NCI-H82 treated with DMSO at 0.1 percent for 48 hours (cell line): Measurements from ENCODE around the gene DGLUCY.

Experiments
- DNase-seq: peaks from one replicate; lab custom pipeline; 2025; ENCODE audit not compliant: unreplicated experiment; lab: John Stamatoyannopoulos, UW

The DGLUCY gene

DNA sequence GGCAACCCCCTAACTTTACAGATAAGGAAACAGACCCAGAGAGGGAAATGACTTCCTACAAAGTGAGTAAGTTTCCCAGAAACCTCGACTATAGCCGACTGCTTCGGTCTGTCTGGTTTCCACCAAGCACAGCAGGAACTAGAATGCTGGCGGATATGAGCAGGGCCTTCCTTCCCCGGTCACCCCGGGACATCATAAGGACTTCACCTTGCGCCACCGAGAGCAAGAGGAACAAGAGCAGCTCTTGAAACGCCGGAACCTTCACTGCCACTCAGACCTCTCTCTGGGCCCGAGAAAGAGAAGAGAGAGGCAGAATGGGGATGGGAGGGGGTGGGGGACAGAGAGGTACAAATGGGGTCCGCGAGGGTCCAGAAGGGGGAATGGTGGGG lies 160.0 kb downstream of the DGLUCY start:
- no peak for DNase-seq

DNA sequence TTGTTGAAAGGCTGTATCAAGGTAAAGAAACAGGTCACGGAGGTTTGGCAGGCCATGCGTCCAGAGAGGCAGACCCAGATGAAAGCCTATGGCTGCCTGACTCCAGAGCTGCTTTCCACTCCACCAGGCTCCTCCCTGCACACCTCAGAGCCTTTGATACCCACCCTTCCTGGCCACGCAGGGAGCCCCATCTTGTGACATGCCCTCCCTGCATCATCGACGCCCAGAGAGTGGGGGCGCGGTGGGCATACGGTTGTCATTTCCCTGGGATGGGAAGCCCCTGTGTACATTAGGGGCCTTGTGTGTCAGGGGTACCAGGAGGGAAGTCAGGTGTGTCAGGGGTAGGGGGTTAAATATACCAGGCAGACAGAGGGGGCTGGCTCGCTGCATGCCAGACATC lies 160.9 kb downstream of the DGLUCY start:
- no peak for DNase-seq
